SK-N-SH (cell line): ENCODE data around the gene TJP3. TPM values are rescaled to one million over a fixed set of nuclear protein-coding genes. Genes with fewer than 3 reads are reported as not detected.

Experiments
- CTCF ChIA-PET: fragments of 300-600, 350-600 bp; formaldehyde crosslinking; extraction: SDS; loops from one replicate; lab custom pipeline; 2021; lab: Yijun Ruan, JAX
- POLR2A ChIA-PET: fragments of 350-600 bp; sonication (Branson Sonifier 250); formaldehyde crosslinking; extraction: SDS; loops from one replicate; lab custom pipeline; 2020; ENCODE audit warnings: antibody characterized with exemption, inconsistent platforms; lab: Yijun Ruan, JAX
- DNase-seq: peaks from one replicate; pipeline ENCODE4 v3.0.0; 2012
- H2AFZ ChIP-seq: fragments of 200-600 bp; sonication (generic); 2 replicates; pipeline ENCODE4 v1.8.1; 2016; ENCODE audit warnings: antibody characterized with exemption, mild to moderate bottlenecking, low read depth
- H3F3A ChIP-seq: fragments of 200-600 bp; sonication (generic); replicated peaks from 2 replicates; pipeline ENCODE3; 2016; ENCODE audit warnings: antibody characterized with exemption, mild to moderate bottlenecking; ENCODE audit not compliant: insufficient read depth
- H3K27ac ChIP-seq, 2 experiments: fragments of 200-500 bp in 1 of 2; fragments of 200-600 bp in 1 of 2; sonication (Bioruptor generic) in 1 of 2; sonication (generic), shearing (Covaris generic) in 1 of 2; 2 replicates each; pipeline versions ENCODE4 v1.5.1 to v1.6.1; 2014 to 2016; ENCODE audit warnings: low read depth in 2 of 2, inconsistent platforms in 1 of 2, low read length in 1 of 2, mild to moderate bottlenecking in 1 of 2, mixed read lengths in 1 of 2
- H3K27me3 ChIP-seq: fragments of 200-600 bp; sonication (generic), shearing (Covaris generic); 2 replicates; pipeline ENCODE4 v1.6.1; 2016; ENCODE audit warnings: mixed run types; ENCODE audit not compliant: insufficient read depth
- H3K36me3 ChIP-seq, 2 experiments: fragments of 200-500 bp in 1 of 2; fragments of 200-600 bp in 1 of 2; sonication (Bioruptor generic) in 1 of 2; sonication (generic) in 1 of 2; replicated peaks in 1 of 2; 2 replicates each; pipeline versions ENCODE3 to v1.5.1; 2014 to 2016; ENCODE audit warnings: low read length in 1 of 2, mild to moderate bottlenecking in 1 of 2; ENCODE audit not compliant: insufficient read depth in 2 of 2, control insufficient read depth in 1 of 2
- H3K4me1 ChIP-seq, 2 experiments: fragments of 200-500 bp in 1 of 2; fragments of 200-600 bp in 1 of 2; sonication (Bioruptor generic) in 1 of 2; sonication (generic), shearing (Covaris generic) in 1 of 2; 2 replicates each; pipeline versions ENCODE4 v1.5.1 to v1.6.1; 2014 to 2016; ENCODE audit warnings: low read depth in 1 of 2, low read length in 1 of 2, mixed run types in 1 of 2; ENCODE audit not compliant: insufficient read depth in 2 of 2, control insufficient read depth in 1 of 2
- H3K4me2 ChIP-seq: fragments of 200-600 bp; sonication (generic), shearing (Covaris generic); 2 replicates; pipeline ENCODE4 v1.6.1; 2017; ENCODE audit warnings: mixed run types
- H3K4me3 ChIP-seq, 2 experiments: fragments of 200-500 bp in 1 of 2; fragments of 200-600 bp in 1 of 2; sonication (Bioruptor generic) in 1 of 2; sonication (generic), shearing (Covaris generic) in 1 of 2; 2 replicates each; pipeline versions ENCODE4 v1.5.1 to v1.8.1; 2014 to 2016; ENCODE audit warnings: low read depth in 2 of 2, inconsistent platforms in 1 of 2, low read length in 1 of 2, mild to moderate bottlenecking in 1 of 2, mixed read lengths in 1 of 2, moderate library complexity in 1 of 2
- H3K79me2 ChIP-seq: fragments of 200-600 bp; sonication (generic); 2 replicates; pipeline ENCODE4 v1.8.1; 2017; ENCODE audit warnings: mild to moderate bottlenecking; ENCODE audit not compliant: insufficient read depth
- H3K9ac ChIP-seq: fragments of 200-600 bp; sonication (generic); 2 replicates; pipeline ENCODE4 v1.6.1; 2017; ENCODE audit warnings: mixed run types
- H3K9me2 ChIP-seq: fragments of 200-600 bp; sonication (generic); 2 replicates; pipeline ENCODE4 v1.6.1; 2017; ENCODE audit warnings: mixed run types
- H3K9me3 ChIP-seq: fragments of 200-600 bp; sonication (generic); 2 replicates; pipeline ENCODE4 v1.6.1; 2017; ENCODE audit warnings: mixed run types, mild to moderate bottlenecking, moderate library complexity
- H4K20me1 ChIP-seq: fragments of 200-600 bp; sonication (generic); 2 replicates; pipeline ENCODE4 v1.6.1; 2017; ENCODE audit warnings: mild to moderate bottlenecking, mixed run types; ENCODE audit not compliant: insufficient read depth
- CHD2 ChIP-seq: fragments of 150-350 bp; IDR thresholded peaks from 2 replicates; pipeline ENCODE4 v1.6.1; 2018; ENCODE audit warnings: low read length; ENCODE audit not compliant: partially characterized antibody
- ELF1 ChIP-seq: IDR thresholded peaks from 2 replicates; pipeline ENCODE4 v1.4.0; 2012
- EP300 ChIP-seq, 2 experiments: IDR thresholded peaks; 2 replicates each; pipeline versions ENCODE4 v1.4.0 to v1.6.1; 2012; ENCODE audit warnings: borderline replicate concordance in 1 of 2, low read depth in 1 of 2, low read length in 1 of 2
- EZH2phosphoT487 ChIP-seq: fragments of 200-600 bp; sonication (generic); IDR thresholded peaks from 2 replicates; pipeline ENCODE4 v1.6.1; 2017; ENCODE audit warnings: low read depth, mixed run types, mild to moderate bottlenecking, antibody characterized with exemption, moderate library complexity, borderline replicate concordance
- FOXJ3 ChIP-seq: sonication (generic); formaldehyde crosslinking; IDR thresholded peaks from 2 replicates; pipeline ENCODE4 v1.5.1; 2020; ENCODE audit warnings: mild to moderate bottlenecking, missing genetic modification reagents
- GATA2 ChIP-seq: sonication (generic); formaldehyde crosslinking; IDR thresholded peaks from 2 replicates; pipeline ENCODE4 v1.5.0; 2020; ENCODE audit warnings: mild to moderate bottlenecking, missing genetic modification reagents
- IRF3 ChIP-seq: fragments of 150-350 bp; IDR thresholded peaks from 2 replicates; pipeline ENCODE4 v1.6.1; 2016; ENCODE audit warnings: mild to moderate bottlenecking, low read depth, low read length
- JUND ChIP-seq: IDR thresholded peaks from 2 replicates; pipeline ENCODE4 v1.4.0; 2012
- MAX ChIP-seq: IDR thresholded peaks from 2 replicates; pipeline ENCODE4 v1.4.0; 2012; ENCODE audit warnings: low read depth
- MEF2A ChIP-seq: IDR thresholded peaks from 2 replicates; pipeline ENCODE4 v1.4.0; 2012; ENCODE audit warnings: low read depth, borderline replicate concordance
- MXI1 ChIP-seq: IDR thresholded peaks from 2 replicates; pipeline ENCODE4 v1.6.1; 2012; ENCODE audit warnings: mild to moderate bottlenecking, low read depth, low read length, improper control_type of control experiment
- NFIC ChIP-seq: IDR thresholded peaks from 2 replicates; pipeline ENCODE4 v1.4.0; 2012; ENCODE audit warnings: borderline replicate concordance
- RAD21 ChIP-seq: IDR thresholded peaks from 2 replicates; pipeline ENCODE4 v1.6.1; 2012; ENCODE audit warnings: mild to moderate bottlenecking, low read length
- RCOR1 ChIP-seq: fragments of 150-350 bp; IDR thresholded peaks from 2 replicates; pipeline ENCODE4 v1.6.1; 2017; ENCODE audit warnings: antibody characterized with exemption, low read length
- REST ChIP-seq: IDR thresholded peaks from 2 replicates; pipeline ENCODE4 v1.6.1; 2012; ENCODE audit warnings: mild to moderate bottlenecking, low read depth, low read length, moderate library complexity
- RFX5 ChIP-seq: IDR thresholded peaks from 2 replicates; pipeline ENCODE4 v1.6.1; 2012; ENCODE audit warnings: mild to moderate bottlenecking, improper control_type of control experiment, low read length
- SMC3 ChIP-seq: IDR thresholded peaks from 2 replicates; pipeline ENCODE4 v1.6.1; 2012; ENCODE audit warnings: low read depth, low read length, improper control_type of control experiment
- TEAD4 ChIP-seq: IDR thresholded peaks from 2 replicates; pipeline ENCODE4 v1.4.0; 2012; ENCODE audit warnings: mild to moderate bottlenecking, borderline replicate concordance; ENCODE audit not compliant: insufficient read depth
- WGBS: methylation state at CpG from one replicate; pipeline ENCODE4 v1.1.6; 2017; ENCODE audit warnings: low lambda C conversion rate; 5-methylcytosine and 5-hydroxymethylcytosine counted together
- polyA plus RNA-seq, 3 experiments: library from polyadenylated mRNA; depleted of rRNA; stranded (reverse); fragments of >200 nt; gene quantifications; 2 replicates each; pipeline ENCODE4 v1.2.3, GENCODE V29; 2012

TJP3 gene
- polyA plus RNA-seq, 1 of the 3 experiments (the other 2 are of a cell fraction) = 0.36 TPM

- TF ChIP-seq RCOR1 (no peak), SMC3 (no peak), REST (no peak), NFIC (no peak)
Measured at GRCh38 chr19:3725121-3725520, 16.9 kb downstream of the TJP3 start (continued).

- ChIA-PET POLR2A (no interaction called here), CTCF (interaction anchor here (1.0 to 1.4 kb wide), 3 partner anchors 14 to 34 kb away, joined by 3 to 5 read pairs (median 3); partner anchors contain the start of gene PIP5K1C)
- H3K4me3 ChIP-seq = no peak overlapping the region
- 29% methylated on average over 12 of the region's 14 CpGs for WGBS
- no peaks in the 10 kb centered on the region for H3K79me2 ChIP-seq
- DNase-seq = peak; percentile 39
- TF ChIP-seq MAX (no peak), EZH2phosphoT487 (no peak), EP300 (IDR thresholded peaks at IDR 0.05; ENCODE audit: borderline replicate concordance in 1 of 2, low read depth in 1 of 2, low read length in 1 of 2) (no peak), GATA2 (CRISPR knock-in tag) (no peak), CHD2 (no peak), SMC3 (no peak), RAD21 (no peak), MEF2A (no peak), RCOR1 (no peak), REST (no peak), MXI1 (no peak), IRF3 (no peak), TEAD4 (no peak), RFX5 (no peak), JUND (no peak), FOXJ3 (CRISPR knock-in tag) (no peak), ELF1 (no peak)
- H3K36me3 ChIP-seq = no peaks in the 10 kb centered on the region
- H3K4me2 ChIP-seq = no peak overlapping the region
- no peak overlapping the region for H2AFZ ChIP-seq
- no peaks in the 10 kb centered on the region for H4K20me1 ChIP-seq
- H3F3A ChIP-seq = no peaks in the 10 kb centered on the region
- no peak overlapping the region for H3K9ac ChIP-seq
- H3K9me2 ChIP-seq = no peaks in the 10 kb centered on the region
- H3K4me1 ChIP-seq = peaks cover 0 to 2% of the 10 kb centered on the region in 2 experiments; a peak in 1 of 4 replicates
- peaks cover 13% of the 10 kb centered on the region for H3K27me3 ChIP-seq
- no peak overlapping the region for H3K27ac ChIP-seq
- no peaks in the 10 kb centered on the region for H3K9me3 ChIP-seq
Measured at GRCh38 chr19:3725640-3726310, 17.6 kb downstream of the TJP3 start.
